Erythroblast (primary cell): Measurements from ENCODE around the gene ZNF784.

Source experiments
- DNase-seq, 2 experiments: peaks; one replicate each; lab custom pipeline; 2025; lab: John Stamatoyannopoulos, UW
- GATA1 ChIP-seq: IDR thresholded peaks from 2 replicates; pipeline ENCODE4 v1.6.1; 2011; ENCODE audit warnings: low read depth, mild to moderate bottlenecking, control low read depth, low read length, moderate library complexity
- POLR2A ChIP-seq: IDR thresholded peaks from 2 replicates; pipeline ENCODE4 v1.6.1; 2011; ENCODE audit warnings: mild to moderate bottlenecking, low read length

ZNF784 gene, protein sequence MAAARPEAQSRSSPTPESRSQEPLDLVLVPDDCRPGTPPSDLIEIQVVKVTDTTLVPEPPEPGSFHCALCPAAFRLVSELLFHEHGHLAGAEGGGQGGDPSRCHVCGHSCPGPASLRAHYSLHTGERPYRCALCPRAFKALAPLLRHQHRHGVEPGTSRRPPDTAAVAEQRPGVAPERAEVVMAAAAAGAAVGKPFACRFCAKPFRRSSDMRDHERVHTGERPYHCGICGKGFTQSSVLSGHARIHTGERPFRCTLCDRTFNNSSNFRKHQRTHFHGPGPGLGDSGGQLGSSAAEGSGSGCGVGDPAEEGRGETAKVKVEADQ

DNA sequence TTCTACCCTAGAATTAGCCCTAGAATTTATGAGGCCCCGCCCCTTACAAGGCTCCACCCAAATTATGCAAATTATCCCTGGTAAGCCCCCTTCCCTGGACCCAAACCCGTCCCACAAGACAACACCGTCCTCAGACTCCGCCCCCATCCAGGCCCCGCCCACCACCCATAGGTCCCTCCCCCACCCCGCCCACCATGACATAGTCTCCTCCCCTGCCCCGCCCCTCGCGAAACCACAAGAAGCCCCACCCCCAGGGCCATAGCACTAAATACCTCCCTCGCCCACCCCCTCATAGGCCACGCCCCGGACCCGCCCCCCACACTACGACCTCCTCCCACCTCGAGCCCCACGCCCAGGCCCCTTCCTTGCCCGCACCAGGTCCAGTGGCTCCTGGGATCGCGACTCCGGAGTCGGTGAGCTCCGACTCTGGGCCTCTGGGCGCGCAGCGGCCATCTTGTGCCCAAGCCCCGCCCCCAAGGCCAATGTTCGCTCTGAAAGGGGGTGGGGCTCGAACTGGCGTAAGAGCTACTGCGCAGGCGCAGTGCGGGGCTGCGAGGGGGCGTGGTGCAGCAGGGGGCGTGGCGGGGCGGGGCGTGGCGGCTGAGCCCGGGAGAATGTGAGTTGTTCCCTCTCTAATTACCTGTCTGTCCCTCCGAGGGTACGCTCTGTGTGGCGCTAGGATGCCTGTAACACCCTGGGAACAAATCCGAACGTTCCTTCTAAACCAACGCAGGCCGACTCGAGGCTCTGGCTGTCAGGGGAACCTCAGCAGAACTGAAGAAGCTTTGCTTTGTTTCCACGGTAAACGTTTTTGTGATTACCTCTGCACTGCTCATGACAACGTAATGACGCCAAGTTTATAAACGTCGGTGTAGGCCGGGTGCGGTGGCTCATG lies at the start of gene ZNF784:
Gene ZNF784 (minus strand): TSS at position 458 of the 895 bp plus-strand sequence. CDS start 5 bp downstream, at position 453.
- peak; percentile 95 to 99 for DNase-seq
- TF ChIP-seq POLR2A (no peak), GATA1 (no peak)

DNA sequence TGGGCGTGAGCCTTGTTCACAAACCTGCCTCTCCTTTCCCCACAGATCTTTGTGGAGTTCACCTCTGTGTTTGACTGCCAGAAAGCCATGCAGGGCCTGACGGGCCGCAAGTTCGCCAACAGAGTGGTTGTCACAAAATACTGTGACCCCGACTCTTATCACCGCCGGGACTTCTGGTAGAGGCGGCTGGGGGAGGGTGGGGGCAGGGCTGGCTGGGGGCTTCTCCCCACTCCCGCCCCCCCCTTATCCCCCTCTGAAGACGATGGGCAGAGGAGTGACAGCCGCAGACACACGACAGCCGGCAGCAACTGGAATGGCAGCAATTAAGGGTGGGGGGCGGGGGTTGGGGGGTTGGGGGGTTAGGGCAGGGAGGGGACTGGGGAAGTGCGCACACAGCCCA lies 49.5 kb upstream of the ZNF784 start:
- no peak for TF ChIP-seq POLR2A
- no peak for TF ChIP-seq GATA1

DNA sequence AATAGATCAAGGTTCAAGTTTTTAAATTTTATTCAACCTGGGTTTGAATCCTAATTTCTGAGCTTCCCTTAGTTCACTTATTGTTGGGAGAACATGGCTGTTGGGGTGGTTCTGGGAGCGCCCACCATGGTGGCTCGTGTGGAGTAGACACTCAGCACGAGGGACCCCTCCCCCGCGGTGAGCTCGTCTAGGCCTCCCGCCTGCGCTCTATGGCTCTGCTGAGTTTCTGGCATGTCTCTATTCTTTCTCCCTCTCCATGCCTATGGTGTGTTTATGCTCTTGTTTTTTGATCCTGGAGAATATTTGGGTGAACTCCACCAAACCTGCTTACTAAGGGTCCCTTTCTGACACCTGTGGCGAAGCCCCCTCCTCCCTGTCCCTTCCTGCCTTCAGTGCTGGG lies 49.1 kb upstream of the ZNF784 start:
- no peak for DNase-seq
- TF ChIP-seq POLR2A (no peak), GATA1 (no peak)

More for the DNA sequence above, 49.5 kb upstream of the ZNF784 start:
- DNase-seq: no peak

DNA sequence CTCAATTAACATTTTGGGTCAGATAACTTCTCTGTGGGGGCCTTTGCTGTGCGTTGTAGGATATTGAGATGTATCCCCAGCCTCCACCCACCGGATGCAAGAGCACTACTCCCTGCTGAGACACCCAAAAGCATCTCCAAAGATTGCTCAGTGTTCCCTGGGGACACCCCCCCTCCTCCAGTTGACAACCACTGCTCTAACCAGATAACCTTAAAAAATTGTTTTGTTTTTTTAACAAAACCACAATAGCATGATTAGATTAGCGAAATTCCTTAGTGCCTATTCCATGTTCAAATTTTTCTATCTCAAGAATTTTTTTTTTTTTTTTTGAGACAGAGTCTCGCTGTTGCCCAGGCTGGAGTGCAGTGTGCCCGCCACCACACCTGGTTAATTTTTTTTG lies 48.1 kb upstream of the ZNF784 start:
- TF ChIP-seq POLR2A (no peak), GATA1 (no peak)
- no peak for DNase-seq

DNA sequence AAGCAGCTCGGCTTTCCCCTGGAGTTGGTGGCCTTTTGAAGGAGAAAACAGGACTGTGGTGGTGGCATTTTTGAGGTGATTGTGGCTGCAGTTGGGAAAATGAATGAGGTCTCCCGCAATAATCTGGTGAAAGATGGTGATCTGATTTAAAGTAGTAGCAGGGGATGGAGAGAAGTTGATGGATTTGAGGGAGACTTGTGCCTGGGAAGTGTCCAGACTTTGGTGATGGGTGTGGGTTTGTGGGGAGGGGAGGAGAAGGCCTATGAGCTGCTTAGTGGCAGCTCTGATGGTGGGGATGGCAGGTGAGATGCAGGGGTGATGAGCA lies 46.6 kb upstream of the ZNF784 start:
- no peak for TF ChIP-seq GATA1
- TF ChIP-seq POLR2A: no peak
- DNase-seq: no peak

DNA sequence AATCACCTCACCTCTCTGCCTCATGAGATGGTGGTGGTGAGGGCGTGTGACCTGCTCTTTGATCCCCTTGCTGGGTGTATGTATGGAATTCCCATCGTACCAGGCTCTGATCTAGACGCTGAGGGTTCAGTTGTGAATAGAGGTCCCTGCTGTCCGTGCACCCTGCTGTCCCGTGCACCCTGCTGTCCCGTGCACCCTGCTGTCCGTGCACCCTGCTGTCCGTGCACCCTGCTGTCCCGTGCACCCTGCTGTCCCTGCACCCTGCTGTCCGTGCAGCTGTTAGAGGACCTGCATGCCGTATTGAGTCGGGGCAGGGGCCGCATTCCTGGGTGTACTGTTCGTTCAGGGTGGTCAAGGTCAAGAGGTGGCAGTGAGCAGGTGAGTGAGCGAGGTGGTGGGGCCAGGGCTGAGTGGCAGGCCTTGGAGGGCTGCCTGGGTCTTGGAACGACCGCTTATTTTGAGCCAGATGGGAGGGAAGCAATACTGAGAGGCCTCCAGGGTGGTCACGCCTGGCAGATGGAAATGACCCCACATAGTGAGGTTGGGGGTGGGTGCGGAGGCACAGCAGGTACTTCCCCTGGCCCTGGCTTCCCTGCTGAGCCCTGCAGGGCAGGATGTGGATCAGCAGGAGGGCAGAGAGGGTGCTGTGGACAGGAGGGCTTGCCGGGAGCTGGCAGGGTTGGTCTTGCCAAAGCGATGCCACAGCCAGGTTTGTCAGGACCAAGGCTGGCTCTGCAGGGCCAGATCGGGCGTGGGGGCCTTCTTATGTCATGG lies 46.1 kb upstream of the ZNF784 start:
- TF ChIP-seq POLR2A (no peak), GATA1 (no peak)
- peak; percentile 35 to 47 for DNase-seq

DNA sequence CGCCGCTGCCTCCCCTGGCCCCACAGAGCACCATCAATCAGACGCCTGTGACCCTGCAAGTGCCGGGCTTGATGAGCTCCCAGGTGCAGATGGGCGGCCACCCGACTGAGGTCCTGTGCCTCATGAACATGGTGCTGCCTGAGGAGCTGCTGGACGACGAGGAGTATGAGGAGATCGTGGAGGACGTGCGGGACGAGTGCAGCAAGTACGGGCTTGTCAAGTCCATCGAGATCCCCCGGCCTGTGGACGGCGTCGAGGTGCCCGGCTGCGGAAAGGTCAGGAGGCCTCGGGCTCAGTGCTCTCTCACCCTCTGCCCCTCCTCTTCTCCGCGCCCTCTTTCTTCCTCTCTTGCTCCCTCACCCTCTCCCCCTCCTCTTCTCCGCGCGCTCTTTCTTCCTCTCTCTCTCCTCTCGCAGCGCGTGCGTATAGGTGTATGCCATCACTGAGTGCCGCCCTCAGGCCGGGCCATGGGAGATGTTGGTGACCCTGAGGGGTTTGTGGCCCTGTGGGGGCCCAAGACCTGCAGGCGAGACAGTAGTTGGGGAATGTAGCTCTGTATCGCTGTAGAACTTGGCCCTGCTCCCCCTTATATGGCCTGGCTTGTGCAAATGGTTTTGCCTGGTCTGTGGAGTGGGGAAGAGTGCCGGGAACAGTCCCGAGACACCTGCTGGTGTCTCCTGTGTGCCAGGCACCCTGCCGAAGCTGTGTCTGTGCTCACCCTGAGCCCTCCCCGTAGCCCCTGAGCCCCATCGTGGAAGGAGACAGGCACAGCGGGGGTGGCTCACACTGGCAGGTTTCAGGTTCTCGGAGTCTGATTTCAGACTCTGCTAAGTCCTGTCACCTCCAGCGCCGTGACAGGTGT lies 45.3 kb upstream of the ZNF784 start:
- no peak for TF ChIP-seq GATA1
- no peak for TF ChIP-seq POLR2A
- no peak for DNase-seq

DNA sequence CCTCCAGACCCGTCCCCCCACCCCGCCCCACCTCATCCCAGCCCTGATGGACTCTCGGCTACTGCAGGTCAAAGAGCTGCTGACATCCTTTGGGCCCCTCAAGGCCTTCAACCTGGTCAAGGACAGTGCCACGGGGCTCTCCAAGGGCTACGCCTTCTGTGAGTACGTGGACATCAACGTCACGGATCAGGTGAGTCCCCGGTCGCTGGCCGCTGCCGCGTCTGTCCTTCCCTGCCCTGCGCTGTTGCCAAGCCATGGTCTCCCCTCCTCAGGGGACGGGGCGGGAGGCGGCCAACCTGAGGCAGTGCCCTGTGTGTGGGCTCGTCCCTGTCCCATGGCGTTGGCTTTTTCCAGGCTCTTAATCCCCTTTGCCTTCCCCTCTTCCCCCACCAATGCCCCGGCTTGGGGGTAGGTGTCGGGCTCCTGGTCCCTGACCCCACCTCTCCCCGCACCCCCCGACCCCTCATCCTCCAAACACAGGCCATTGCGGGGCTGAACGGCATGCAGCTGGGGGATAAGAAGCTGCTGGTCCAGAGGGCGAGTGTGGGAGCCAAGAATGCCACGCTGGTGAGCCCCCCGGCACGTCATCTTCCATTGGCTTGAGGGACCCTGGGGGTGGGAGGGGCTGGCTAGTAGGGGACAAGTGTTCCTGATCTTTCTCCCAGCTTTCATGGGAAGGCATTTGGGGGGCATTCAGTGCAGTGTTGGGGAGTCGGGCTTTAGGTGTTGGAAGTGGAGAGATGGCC lies 44.4 kb upstream of the ZNF784 start:
- DNase-seq: no peak
- no peak for TF ChIP-seq GATA1

DNA sequence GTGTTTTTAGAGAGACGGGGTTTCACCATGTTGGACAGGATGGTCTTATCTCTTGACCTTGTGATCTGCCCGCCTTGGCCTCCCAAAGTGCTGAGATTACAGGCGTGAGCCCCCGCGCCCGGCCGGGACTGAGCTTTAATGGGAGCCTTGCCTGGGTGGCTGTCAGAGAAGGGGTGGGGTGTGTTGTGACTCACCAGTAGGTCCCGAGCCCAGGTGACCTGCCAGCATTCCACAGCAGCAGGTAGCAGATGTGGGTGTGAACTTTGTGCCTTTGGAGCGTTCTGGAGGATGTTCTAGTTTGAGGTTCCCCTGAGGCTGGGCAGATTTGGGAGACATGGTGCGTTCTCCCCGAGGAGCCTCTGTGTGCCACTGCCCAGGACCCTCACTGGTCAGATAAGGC lies 43.6 kb upstream of the ZNF784 start:
- DNase-seq: no peak
- no peak for TF ChIP-seq POLR2A

DNA sequence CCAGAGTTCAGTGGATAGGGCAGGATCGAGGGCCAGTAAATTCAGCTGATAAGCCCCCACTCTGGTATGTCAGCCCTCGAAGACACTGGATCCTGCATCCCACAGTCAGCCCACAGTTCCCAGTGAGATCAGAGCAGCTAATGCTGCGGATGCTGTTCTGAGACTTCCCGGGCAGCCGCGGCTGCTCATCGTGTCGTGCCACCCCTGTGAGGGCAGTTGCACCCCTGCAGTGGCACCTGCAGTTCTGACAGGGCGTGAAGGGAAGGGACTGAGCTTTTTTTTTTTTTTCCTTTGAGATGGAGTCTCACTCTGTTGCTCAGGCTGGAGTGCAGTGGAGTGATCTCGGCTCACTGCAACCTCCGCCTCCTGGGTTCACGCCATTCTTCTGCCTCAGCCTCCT lies 43.1 kb upstream of the ZNF784 start:
- TF ChIP-seq GATA1: no peak
- no peak for TF ChIP-seq POLR2A
- DNase-seq: no peak

DNA sequence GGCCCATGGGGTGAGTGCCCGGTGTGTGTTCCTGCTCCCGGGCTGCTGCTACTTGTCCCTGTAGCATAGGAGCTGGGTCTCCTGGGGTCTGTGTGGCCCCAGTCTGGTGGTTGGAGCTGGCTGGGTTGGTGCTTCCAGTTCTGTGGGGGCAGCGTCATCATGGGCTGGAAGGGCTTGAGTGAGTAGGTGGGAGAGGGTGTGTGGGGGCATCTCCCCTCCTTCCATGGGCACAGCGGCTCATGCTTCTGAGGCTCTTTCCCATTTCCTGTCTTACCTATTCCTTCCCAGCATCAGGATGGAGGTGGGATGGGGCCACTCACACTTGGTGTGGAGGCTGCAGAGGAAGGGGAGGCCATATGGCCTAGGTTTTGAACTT lies 42.6 kb upstream of the ZNF784 start:
- TF ChIP-seq POLR2A (no peak), GATA1 (no peak)
- DNase-seq: no peak

DNA sequence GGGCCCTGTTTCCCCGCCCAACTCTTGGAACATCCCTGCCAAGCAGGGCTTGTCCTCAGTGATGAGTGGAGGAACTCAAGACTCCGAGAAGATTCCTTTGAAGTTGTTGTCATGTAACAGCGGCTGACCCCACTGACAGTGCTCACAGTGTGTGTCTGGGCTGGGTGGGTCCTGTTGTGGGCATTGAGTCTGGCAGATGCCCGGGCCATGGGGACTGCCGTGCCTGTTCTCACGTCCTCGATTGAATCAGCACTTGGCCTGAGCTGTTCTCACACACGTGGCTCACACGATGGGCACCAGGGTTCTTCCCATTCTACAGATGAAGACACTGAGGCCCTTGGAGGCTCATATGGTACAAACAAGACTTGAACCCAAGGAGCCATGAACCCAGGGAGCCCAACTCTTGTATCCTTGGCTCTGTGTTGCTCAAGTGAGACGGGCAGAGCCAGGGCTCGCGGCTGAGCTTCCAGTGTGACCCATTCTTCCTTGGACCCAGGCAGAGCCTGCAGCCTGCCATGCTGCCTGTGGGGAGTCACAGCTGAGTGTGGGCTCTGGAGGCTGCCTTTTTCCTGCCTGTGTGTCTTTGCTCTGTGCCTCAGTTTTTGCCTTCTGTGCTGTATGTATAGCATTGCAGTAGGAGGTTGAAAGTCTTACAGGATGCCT lies 42.1 kb upstream of the ZNF784 start:
- TF ChIP-seq POLR2A (no peak), GATA1 (no peak)
- DNase-seq: no peak
